CD4-positive, alpha-beta T cell treated with Interleukin-1 beta for 1 hour (primary cell): Measurements from ENCODE around the gene INSRR.

Source experiments
- DNase-seq, 2 donors: peaks; one replicate each; pipeline ENCODE4 v3.0.0-alpha.2; 2020 to 2022

INSRR gene

GRCh38 chr1:156858959-156859522 lies at the start of gene INSRR:
INSRR (minus strand) TSS chr1:156859117; CDS start chr1:156858621, 496 bp downstream.
- no peak for DNase-seq

- no peak for DNase-seq
These were observed 49.6 kb upstream of the INSRR start for GRCh38 chr1:156908541-156908940.

- no peak for DNase-seq
These were observed 47.4 kb upstream of the INSRR start for GRCh38 chr1:156906206-156906906.

GRCh38 chr1:156905651-156906050 lies 46.7 kb upstream of the INSRR start:
- no peak for DNase-seq

GRCh38 chr1:156905176-156905575 lies 46.3 kb upstream of the INSRR start:
- DNase-seq, result no peak

GRCh38 chr1:156904187-156904959 lies 45.5 kb upstream of the INSRR start:
- no peak for DNase-seq

- no peak for DNase-seq
These were observed 44.6 kb upstream of the INSRR start for GRCh38 chr1:156903328-156904091.

- no peak for DNase-seq
These were observed 43.3 kb upstream of the INSRR start for GRCh38 chr1:156901966-156902915.

- DNase-seq, result no peak
These were observed 42.6 kb upstream of the INSRR start for GRCh38 chr1:156901590-156901900.

- DNase-seq, result no peak
These were observed 42.1 kb upstream of the INSRR start for GRCh38 chr1:156900896-156901589.

- no peak for DNase-seq
These were observed 41.2 kb upstream of the INSRR start for GRCh38 chr1:156899956-156900718.

- DNase-seq, result no peak
These were observed 40.2 kb upstream of the INSRR start for GRCh38 chr1:156898971-156899664.

- no peak for DNase-seq
These were observed 39.2 kb upstream of the INSRR start for GRCh38 chr1:156898161-156898566.

- DNase-seq, result no peak
These were observed 38.3 kb upstream of the INSRR start for GRCh38 chr1:156897078-156897825.

GRCh38 chr1:156896490-156897033 lies 37.6 kb upstream of the INSRR start:
- DNase-seq, result no peak

GRCh38 chr1:156895927-156896326 lies 37.0 kb upstream of the INSRR start:
- DNase-seq, result no peak

GRCh38 chr1:156895455-156895812 lies 36.5 kb upstream of the INSRR start:
- DNase-seq, result no peak

- no peak for DNase-seq
These were observed 36.0 kb upstream of the INSRR start for GRCh38 chr1:156894711-156895454.
